A549 (cell line): ENCODE results near the gene PDE7B. TPM values are rescaled to one million over a fixed set of nuclear protein-coding genes. Genes with fewer than 3 reads are reported as not detected.

Source experiments
- ATAC-seq, 2 experiments: fragments of 200-7000 bp in 1 of 2; fragments of >200 bp in 1 of 2; cut with Nextera tagmentation in 1 of 2; cut with Tn5 transposase in 1 of 2; 3 replicates each; pipeline versions ENCODE4 v1.8.0 to v1.9.1; 2018 to 2020; ENCODE audit warnings: mild to moderate bottlenecking in 1 of 2, moderate library complexity in 1 of 2
- CTCF ChIA-PET: fragments of 300-600 bp; sonication (Branson Sonifier 250); formaldehyde crosslinking; extraction: SDS; loops from one replicate; lab custom pipeline; 2021; ENCODE audit warnings: antibody characterized with exemption, inconsistent platforms; lab: Yijun Ruan, JAX
- POLR2A ChIA-PET: fragments of 350-600 bp; formaldehyde crosslinking; extraction: SDS; loops from one replicate; lab custom pipeline; 2021; ENCODE audit warnings: antibody characterized with exemption, inconsistent platforms; lab: Yijun Ruan, JAX
- DNase-seq, 2 experiments: peaks; one replicate each; pipeline versions ENCODE4 v3.0.0 to v3.0.0-alpha.2; 2011 to 2016; ENCODE audit warnings: low read depth in 1 of 2, low spot score in 1 of 2
- FAIRE-seq: peaks from 2 replicates; lab custom pipeline; 2011; peaks lifted over from hg19 to GRCh38; lab: Jason Lieb, UNC
- H3K27ac ChIP-seq, 2 experiments: fragments of >200 bp; sonication (Bioruptor Twin); formaldehyde crosslinking; 3 replicates each; pipeline ENCODE4 v1.5.1; 2016 to 2017
- H3K4me1 ChIP-seq: fragments of >200 bp; sonication (Bioruptor Twin); formaldehyde crosslinking; 3 replicates; pipeline ENCODE4 v1.6.1; 2016
- H3K4me2 ChIP-seq: fragments of >200 bp; sonication (Bioruptor Twin); formaldehyde crosslinking; 3 replicates; pipeline ENCODE4 v1.6.1; 2016
- H3K4me3 ChIP-seq: fragments of >200 bp; sonication (Bioruptor Twin); formaldehyde crosslinking; 3 replicates; pipeline ENCODE4 v1.5.1; 2016
- H3K9me3 ChIP-seq: fragments of >200 bp; sonication (Bioruptor Twin); formaldehyde crosslinking; 3 replicates; pipeline ENCODE4 v1.6.1; 2016
- ATOH8 ChIP-seq: fragments of 250-450 bp; sonication (Bioruptor Pico); IDR thresholded peaks from 2 replicates; pipeline ENCODE4 v1.5.0; 2020; ENCODE audit warnings: low read depth, mild to moderate bottlenecking, moderate library complexity
- BCL3 ChIP-seq: fragments of >200 bp; sonication (Bioruptor Twin); formaldehyde crosslinking; IDR thresholded peaks from 3 replicates; pipeline ENCODE4 v1.6.1; 2016
- CBX8 ChIP-seq: fragments of 200-600 bp; sonication (generic); IDR thresholded peaks from 2 replicates; pipeline ENCODE4 v1.6.1; 2016
- CHD2 ChIP-seq: fragments of 150-350 bp; IDR thresholded peaks from 2 replicates; pipeline ENCODE4 v1.6.1; 2014; ENCODE audit warnings: low read length; ENCODE audit not compliant: partially characterized antibody
- EP300 ChIP-seq, 2 experiments: fragments of >200 bp; sonication (Bioruptor Twin); formaldehyde crosslinking; IDR thresholded peaks; 2 replicates in 1 of 2; 3 replicates in 1 of 2; pipeline ENCODE4 v1.6.1; 2016 to 2017
- ESRRA ChIP-seq: fragments of 150-350 bp; IDR thresholded peaks from 2 replicates; pipeline ENCODE4 v1.6.1; 2014; ENCODE audit warnings: mild to moderate bottlenecking, low read length, borderline replicate concordance
- FOSL2 ChIP-seq, 2 experiments: fragments of 450-650 bp in 1 of 2; fragments of >200 bp in 1 of 2; sonication (Bioruptor Twin) in 1 of 2; formaldehyde crosslinking; IDR thresholded peaks; 2 replicates each; pipeline versions ENCODE4 v1.5.0 to v1.6.1; 2016 to 2020; ENCODE audit warnings: mild to moderate bottlenecking in 1 of 2, moderate library complexity in 1 of 2
- HES2 ChIP-seq: fragments of >200 bp; sonication (Bioruptor Twin); formaldehyde crosslinking; IDR thresholded peaks from 2 replicates; pipeline ENCODE4 v1.6.1; 2016
- HEYL ChIP-seq: fragments of 250-450 bp; sonication (Bioruptor Pico); IDR thresholded peaks from 2 replicates; pipeline ENCODE4 v1.8.0; 2021; ENCODE audit warnings: mild to moderate bottlenecking, moderate library complexity
- HOXB13 ChIP-seq: fragments of 250-450 bp; sonication (Bioruptor Pico); IDR thresholded peaks from 2 replicates; pipeline ENCODE4 v1.5.0; 2020; ENCODE audit warnings: low read depth, mild to moderate bottlenecking, moderate library complexity
- HOXB5 ChIP-seq: fragments of 250-450 bp; sonication (Bioruptor Pico); IDR thresholded peaks from 2 replicates; pipeline ENCODE4 v1.5.0; 2020; ENCODE audit warnings: mild to moderate bottlenecking, moderate library complexity
- MAX ChIP-seq: IDR thresholded peaks from 2 replicates; pipeline ENCODE4 v1.6.1; 2012
- MAZ ChIP-seq: fragments of 150-350 bp; IDR thresholded peaks from 2 replicates; pipeline ENCODE4 v1.6.1; 2014; ENCODE audit warnings: antibody characterized with exemption, low read depth, low read length, borderline replicate concordance
- MYC ChIP-seq: IDR thresholded peaks from 2 replicates; pipeline ENCODE4 v1.6.1; 2012; ENCODE audit warnings: mild to moderate bottlenecking, inconsistent platforms, low read length, improper control_type of control experiment, borderline replicate concordance
- NFE2L2 ChIP-seq: fragments of 150-350 bp; conservative IDR thresholded peaks from 2 replicates; pipeline ENCODE4 v1.6.1; 2014; ENCODE audit warnings: low read length
- NR3C1 ChIP-seq: fragments of >200 bp; sonication (Bioruptor Twin); formaldehyde crosslinking; IDR thresholded peaks from 3 replicates; pipeline ENCODE4 v1.6.1; 2017
- PHF8 ChIP-seq: fragments of 200-600 bp; sonication (generic); IDR thresholded peaks from 2 replicates; pipeline ENCODE4 v1.6.1; 2016; ENCODE audit warnings: low read depth, mild to moderate bottlenecking, antibody characterized with exemption, moderate library complexity, borderline replicate concordance
- POLR2A ChIP-seq: IDR thresholded peaks from 2 replicates; pipeline ENCODE4 v1.6.1; 2012; ENCODE audit warnings: mild to moderate bottlenecking, low read length
- RCOR1 ChIP-seq: fragments of 150-350 bp; IDR thresholded peaks from 2 replicates; pipeline ENCODE4 v1.6.1; 2014; ENCODE audit warnings: antibody characterized with exemption, low read length, low read depth
- REST ChIP-seq: fragments of 200-600 bp; sonication (generic); IDR thresholded peaks from 2 replicates; pipeline ENCODE4 v1.6.1; 2016; ENCODE audit warnings: antibody characterized with exemption, mild to moderate bottlenecking, moderate library complexity
- SMC3 ChIP-seq: fragments of >200 bp; sonication (Bioruptor Twin); formaldehyde crosslinking; IDR thresholded peaks from 3 replicates; pipeline ENCODE4 v1.6.1; 2018; ENCODE audit warnings: inconsistent platforms
- TFCP2L1 ChIP-seq: fragments of 250-450 bp; sonication (Bioruptor Pico); IDR thresholded peaks from 2 replicates; pipeline ENCODE4 v1.5.0; 2021; ENCODE audit warnings: mild to moderate bottlenecking
- TP53 ChIP-seq: fragments of 250-450 bp; sonication (Bioruptor Pico); IDR thresholded peaks from 2 replicates; pipeline ENCODE4 v1.5.0; 2021; ENCODE audit warnings: mild to moderate bottlenecking, moderate library complexity
- USF2 ChIP-seq: fragments of 450-650 bp; IDR thresholded peaks from 2 replicates; pipeline ENCODE4 v1.6.1; 2014; ENCODE audit warnings: antibody characterized with exemption
- ZC3H11A ChIP-seq: fragments of 450-650 bp; IDR thresholded peaks from 2 replicates; pipeline ENCODE4 v1.6.1; 2014; ENCODE audit warnings: antibody characterized with exemption, mild to moderate bottlenecking
- WGBS: methylation state at CpG from one replicate; pipeline ENCODE4 v1.1.6; 2017; ENCODE audit errors: missing lambda C conversion rate; 5-methylcytosine and 5-hydroxymethylcytosine counted together
- polyA plus RNA-seq, 4 experiments: library from polyadenylated mRNA; depleted of rRNA in 3 of 4; stranded (reverse); fragments of >200 nt; fragmentation: RNase III in 1 of 4; extraction: RNeasy Plus Mini Kit Qiagen cat#74134 plus additional on column Dnase treatment in 1 of 4; gene quantifications; 2 replicates in 3 of 4; 3 replicates in 1 of 4; pipeline ENCODE4 v1.2.3, GENCODE V29; 2011 to 2017

Gene PDE7B
- polyA plus RNA-seq, 2 of the 4 experiments (the other 2 are of a cell fraction), result 6.6 to 13.8 TPM

GRCh38 chr6:135866445-135867123, 15.1 kb downstream of the PDE7B start:
- peak overlapping the region; percentile 11; the same call in 1 of the 3 replicates for H3K4me3 ChIP-seq
- H3K9me3 ChIP-seq, result no peaks in the 10 kb centered on the region
- no peak for ATAC-seq
- TF ChIP-seq BCL3 (no peak), HES2 (no peak), ZC3H11A (no peak), FOSL2 (IDR thresholded peaks at IDR 0.05) (no peak), FOSL2 (CRISPR knock-in tag; IDR thresholded peaks at IDR 0.05) (no peak), NFE2L2 (no peak), SMC3 (no peak), HOXB5 (no peak), HEYL (CRISPR knock-in tag) (no peak), ATOH8 (CRISPR knock-in tag) (no peak), POLR2A (no peak), MAZ (no peak), NR3C1 (no peak), MAX (no peak), MYC (no peak)
- ChIA-PET POLR2A (interaction anchor here (0.6 kb wide), 1 partner anchor 10 kb away, joined by 3 read pairs; no protein-coding TSS in a partner anchor), CTCF (interaction anchor here (1.2 kb wide), 1 partner anchor 360 kb away, joined by 3 read pairs; no protein-coding TSS in a partner anchor)
- H3K27ac ChIP-seq, result peak overlapping the region; percentile 52 to 70
- H3K4me1 ChIP-seq, result peaks cover 65% of the 10 kb centered on the region
- FAIRE-seq, result no peak
- 80% methylated on average over 7 of the region's 7 CpGs for WGBS
- no peak for DNase-seq
- H3K4me2 ChIP-seq, result peak overlapping the region; percentile 57

- Histone ChIP-seq H3K9me3 (no peaks in the 10 kb centered on the region), H3K4me3 (no peak overlapping the region), H3K4me2 (peak overlapping the region; percentile 57), H3K27ac (peak overlapping the region; percentile 52 to 59), H3K4me1 (peaks cover 69% of the 10 kb centered on the region)
- DNase-seq (no peak), ATAC-seq (no peak), FAIRE-seq (no peak)
- ChIA-PET CTCF (interaction anchor here (0.6 to 1.2 kb wide), 2 partner anchors 346 to 359 kb away, joined by 3 read pairs; no protein-coding TSS in a partner anchor), POLR2A (no interaction called here)
- 79% methylated on average over 6 of the region's 6 CpGs for whole genome bisulfite sequencing
- TF ChIP-seq TFCP2L1 (CRISPR knock-in tag) (no peak), USF2 (no peak), PHF8 (no peak), CHD2 (no peak), ESRRA (no peak), EP300 (IDR thresholded peaks at IDR 0.05) (no peak), CBX8 (no peak), TP53 (CRISPR knock-in tag) (no peak), HOXB13 (CRISPR knock-in tag) (no peak), MAZ (no peak), RCOR1 (no peak), REST (no peak)
Measured at GRCh38 chr6:135867332-135867731, 15.8 kb downstream of the PDE7B start.
